NCI-H2107 treated with DMSO at 0.1 percent for 48 hours (cell line): ENCODE results near the gene NDUFS5.
"Not testable (repeated sequence)": the region's sequence is repeated elsewhere in the genome, so short reads cannot be mapped to it uniquely, and the experiment has no call there.

Experiments
- DNase-seq: peaks from one replicate; lab custom pipeline; 2025; ENCODE audit not compliant: unreplicated experiment; lab: John Stamatoyannopoulos, UW

Gene NDUFS5

GRCh38 chr1:39026051-39026865, at the start of gene NDUFS5:
Gene NDUFS5, plus strand, starts transcription at chr1:39026350. Its CDS starts 2,375 bp downstream, at chr1:39028725.
- DNase-seq, result peak; percentile 100

GRCh38 chr1:38977399-38978244, 48.5 kb upstream of the NDUFS5 start:
- DNase-seq, result not testable (repeated sequence)

- not testable (repeated sequence) for DNase-seq
Measured at GRCh38 chr1:38978245-38978542, 48.0 kb upstream of the NDUFS5 start.

- not testable (repeated sequence) for DNase-seq
Measured at GRCh38 chr1:38979380-38979779, 46.8 kb upstream of the NDUFS5 start.

GRCh38 chr1:38989979-38990378, 36.2 kb upstream of the NDUFS5 start:
- no peak for DNase-seq

- peak; percentile 100 for DNase-seq
Measured at GRCh38 chr1:38990386-38990737, 35.8 kb upstream of the NDUFS5 start.

- DNase-seq, result peak; percentile 100
Measured at GRCh38 chr1:38990738-38991637, 35.2 kb upstream of the NDUFS5 start, which contains the start of gene AKIRIN1. Gene AKIRIN1, plus strand, starts transcription at chr1:38991276. Its CDS starts 105 bp downstream, at chr1:38991381.

- DNase-seq, result peak; percentile 100
Measured at GRCh38 chr1:38991638-38992411, 34.3 kb upstream of the NDUFS5 start.

- peak; percentile 100 for DNase-seq
Measured at GRCh38 chr1:38992412-38993111, 33.6 kb upstream of the NDUFS5 start.

GRCh38 chr1:38994196-38994595, 32.0 kb upstream of the NDUFS5 start:
- no peak for DNase-seq

- no peak for DNase-seq
Measured at GRCh38 chr1:38997034-38997900, 28.9 kb upstream of the NDUFS5 start.

- DNase-seq, result no peak
Measured at GRCh38 chr1:38997901-38998190, 28.3 kb upstream of the NDUFS5 start.

- DNase-seq, result no peak
Measured at GRCh38 chr1:39001516-39002421, 24.4 kb upstream of the NDUFS5 start.

GRCh38 chr1:39003281-39003680, 22.9 kb upstream of the NDUFS5 start:
- DNase-seq, result no peak

- DNase-seq, result no peak
Measured at GRCh38 chr1:39003794-39004193, 22.4 kb upstream of the NDUFS5 start.

GRCh38 chr1:39006287-39006686, 19.9 kb upstream of the NDUFS5 start:
- DNase-seq, result no peak

GRCh38 chr1:39006726-39007645, 19.2 kb upstream of the NDUFS5 start:
- DNase-seq, result no peak
